HG03103 (cell line): ENCODE measurements around the gene IL12RB2.
"Not testable (repeated sequence)": the region's sequence is repeated elsewhere in the genome, so short reads cannot be mapped to it uniquely, and the experiment has no call there.

Experiments used
- ATAC-seq: cut with Tn5 transposase; IDR thresholded peaks from one replicate; pipeline ENCODE4 v1.9.1; 2021; ENCODE audit warnings: low read depth; ENCODE audit not compliant: unreplicated experiment

IL12RB2 gene

GRCh38 chr1:67429528-67430357 is 122.1 kb downstream of the IL12RB2 start:
- ATAC-seq, result peak; percentile 1

GRCh38 chr1:67430358-67431155 is 122.9 kb downstream of the IL12RB2 start, which contains the start of gene SERBP1:
Gene SERBP1 (minus strand): TSS chr1:67430402. CDS start chr1:67430300, 102 bp downstream.
- ATAC-seq, result peak; percentile 78

GRCh38 chr1:67431156-67431765 is 123.6 kb downstream of the IL12RB2 start:
- ATAC-seq, result no peak

GRCh38 chr1:67431869-67432578 is 124.4 kb downstream of the IL12RB2 start:
- ATAC-seq, result no peak

- no peak for ATAC-seq
Observed at GRCh38 chr1:67432745-67433144, 125.1 kb downstream of the IL12RB2 start.

GRCh38 chr1:67433837-67434236 is 126.2 kb downstream of the IL12RB2 start:
- no peak for ATAC-seq

- ATAC-seq, result no peak
Observed at GRCh38 chr1:67434491-67434890, 126.8 kb downstream of the IL12RB2 start.

- no peak for ATAC-seq
Observed at GRCh38 chr1:67436511-67437055, 128.9 kb downstream of the IL12RB2 start.

GRCh38 chr1:67437961-67438360 is 130.3 kb downstream of the IL12RB2 start:
- ATAC-seq, result no peak

- no peak for ATAC-seq
Observed at GRCh38 chr1:67439277-67440029, 131.8 kb downstream of the IL12RB2 start.

- no peak for ATAC-seq
Observed at GRCh38 chr1:67440339-67440738, 132.7 kb downstream of the IL12RB2 start.

- ATAC-seq, result no peak
Observed at GRCh38 chr1:67441183-67441582, 133.5 kb downstream of the IL12RB2 start.

- ATAC-seq, result no peak
Observed at GRCh38 chr1:67441739-67442281, 134.1 kb downstream of the IL12RB2 start.

GRCh38 chr1:67446014-67446413 is 138.3 kb downstream of the IL12RB2 start:
- ATAC-seq, result not testable (repeated sequence)
